ENCODE measurements around the gene RNPS1.

The RNPS1 gene

GRCh38 chr16:2277466-2278271 is 9.7 kb upstream of the RNPS1 start:
- TF ChIP-seq CEBPB (IDR thresholded peaks at IDR 0.05) (no peak), TCF12 (IDR thresholded peaks at IDR 0.05; ENCODE audit: low read depth) (no peak), CREB1 (IDR thresholded peaks at IDR 0.05; ENCODE audit: low read depth) (no peak), NFIC (IDR thresholded peaks at IDR 0.05) (no peak), USF1 (IDR thresholded peaks at IDR 0.05) (no peak), MAX (IDR thresholded peaks at IDR 0.05) (no peak), EP300 (IDR thresholded peaks at IDR 0.05; ENCODE audit: borderline replicate concordance) (no peak), REST (IDR thresholded peaks at IDR 0.05; ENCODE audit: low read depth) (no peak), TAF1 (IDR thresholded peaks at IDR 0.05; ENCODE audit: low read depth) (no peak), ZBTB7A (IDR thresholded peaks at IDR 0.05; ENCODE audit: low read depth) (no peak), EGR1 (IDR thresholded peaks at IDR 0.05) (no peak), FOXM1 (IDR thresholded peaks at IDR 0.05; ENCODE audit: borderline replicate concordance, low read depth) (no peak), RAD21 (IDR thresholded peaks at IDR 0.05; ENCODE audit: low read depth) (no peak)

- no peak for TF ChIP-seq CREB1 (IDR thresholded peaks at IDR 0.05; ENCODE audit: low read depth)
- TF ChIP-seq TAF1 (IDR thresholded peaks at IDR 0.05; ENCODE audit: low read depth), result no peak
- no peak for TF ChIP-seq EP300 (IDR thresholded peaks at IDR 0.05; ENCODE audit: borderline replicate concordance)
These were observed 8.7 kb upstream of the RNPS1 start for GRCh38 chr16:2276368-2277195.

GRCh38 chr16:2275476-2276367 is 7.8 kb upstream of the RNPS1 start:
- no peak for TF ChIP-seq CEBPB (IDR thresholded peaks at IDR 0.05)
- TF ChIP-seq USF1 (IDR thresholded peaks at IDR 0.05), result no peak
- no peak for TF ChIP-seq EP300 (IDR thresholded peaks at IDR 0.05; ENCODE audit: borderline replicate concordance)
- no peak for TF ChIP-seq FOXM1 (IDR thresholded peaks at IDR 0.05; ENCODE audit: borderline replicate concordance, low read depth)
- no peak for TF ChIP-seq MAX (IDR thresholded peaks at IDR 0.05)
- TF ChIP-seq ZBTB7A (IDR thresholded peaks at IDR 0.05; ENCODE audit: low read depth), result no peak
- no peak for TF ChIP-seq NFIC (IDR thresholded peaks at IDR 0.05)

- TF ChIP-seq EGR1 (IDR thresholded peaks at IDR 0.05), result no peak
- no peak for TF ChIP-seq TAF1 (IDR thresholded peaks at IDR 0.05; ENCODE audit: low read depth)
- no peak for TF ChIP-seq USF1 (IDR thresholded peaks at IDR 0.05)
- no peak for TF ChIP-seq ZBTB7A (IDR thresholded peaks at IDR 0.05; ENCODE audit: low read depth)
- TF ChIP-seq CEBPB (IDR thresholded peaks at IDR 0.05), result no peak
- no peak for TF ChIP-seq REST (IDR thresholded peaks at IDR 0.05; ENCODE audit: low read depth)
- no peak for TF ChIP-seq FOXM1 (IDR thresholded peaks at IDR 0.05; ENCODE audit: borderline replicate concordance, low read depth)
- no peak for TF ChIP-seq TEAD4 (IDR thresholded peaks at IDR 0.05)
- no peak for TF ChIP-seq NFIC (IDR thresholded peaks at IDR 0.05)
- TF ChIP-seq TCF12 (IDR thresholded peaks at IDR 0.05; ENCODE audit: low read depth), result no peak
- TF ChIP-seq RAD21 (IDR thresholded peaks at IDR 0.05; ENCODE audit: low read depth), result no peak
- no peak for TF ChIP-seq YY1 (IDR thresholded peaks at IDR 0.05; ENCODE audit: low read depth)
- TF ChIP-seq CREB1 (IDR thresholded peaks at IDR 0.05; ENCODE audit: low read depth), result no peak
- no peak for TF ChIP-seq EP300 (IDR thresholded peaks at IDR 0.05; ENCODE audit: borderline replicate concordance)
- no peak for TF ChIP-seq MAX (IDR thresholded peaks at IDR 0.05)
These were observed 6.0 kb upstream of the RNPS1 start for GRCh38 chr16:2273931-2274330.

Measured in Ishikawa (cell line).